Measurements from ENCODE around the gene SURF1.

DNA sequence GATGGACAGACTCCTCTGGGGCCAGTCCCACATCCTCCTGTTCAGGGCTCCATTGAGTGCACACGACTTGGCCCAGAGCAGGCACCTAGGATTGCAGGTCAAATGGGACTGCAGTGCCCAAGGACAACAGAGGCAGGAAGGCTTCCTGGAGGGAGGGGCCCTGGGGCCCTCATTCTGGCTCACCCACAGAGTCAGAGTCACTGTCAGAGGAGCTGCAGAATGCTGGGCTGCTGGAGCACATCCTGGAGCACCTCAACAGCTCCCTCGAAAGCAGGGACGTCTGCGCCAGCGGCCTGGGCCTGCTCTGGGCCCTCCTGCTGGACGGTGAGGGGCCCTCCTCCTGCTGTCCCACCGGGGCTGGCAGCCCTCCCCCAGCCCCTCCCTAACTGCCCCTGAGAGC is 46.4 kb upstream of the SURF1 start:
- TF ChIP-seq POLR2AphosphoS5 (IDR thresholded peaks at IDR 0.05) (no peak), POLR2A (IDR thresholded peaks at IDR 0.05) (no peak), EP300 (IDR thresholded peaks at IDR 0.05; ENCODE audit: low read depth) (no peak)
- TF ChIP-seq, protein P1, sequence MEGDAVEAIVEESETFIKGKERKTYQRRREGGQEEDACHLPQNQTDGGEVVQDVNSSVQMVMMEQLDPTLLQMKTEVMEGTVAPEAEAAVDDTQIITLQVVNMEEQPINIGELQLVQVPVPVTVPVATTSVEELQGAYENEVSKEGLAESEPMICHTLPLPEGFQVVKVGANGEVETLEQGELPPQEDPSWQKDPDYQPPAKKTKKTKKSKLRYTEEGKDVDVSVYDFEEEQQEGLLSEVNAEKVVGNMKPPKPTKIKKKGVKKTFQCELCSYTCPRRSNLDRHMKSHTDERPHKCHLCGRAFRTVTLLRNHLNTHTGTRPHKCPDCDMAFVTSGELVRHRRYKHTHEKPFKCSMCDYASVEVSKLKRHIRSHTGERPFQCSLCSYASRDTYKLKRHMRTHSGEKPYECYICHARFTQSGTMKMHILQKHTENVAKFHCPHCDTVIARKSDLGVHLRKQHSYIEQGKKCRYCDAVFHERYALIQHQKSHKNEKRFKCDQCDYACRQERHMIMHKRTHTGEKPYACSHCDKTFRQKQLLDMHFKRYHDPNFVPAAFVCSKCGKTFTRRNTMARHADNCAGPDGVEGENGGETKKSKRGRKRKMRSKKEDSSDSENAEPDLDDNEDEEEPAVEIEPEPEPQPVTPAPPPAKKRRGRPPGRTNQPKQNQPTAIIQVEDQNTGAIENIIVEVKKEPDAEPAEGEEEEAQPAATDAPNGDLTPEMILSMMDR (IDR thresholded peaks at IDR 0.05): no peak
